NCI-H146 treated with DMSO at 0.1 percent for 48 hours (cell line): ENCODE data around the gene PTPRN2.
"Not testable (repeated sequence)": the region's sequence is repeated elsewhere in the genome, so short reads cannot be mapped to it uniquely, and the experiment has no call there.

Experiments
- DNase-seq: peaks from one replicate; lab custom pipeline; 2025; ENCODE audit not compliant: unreplicated experiment; lab: John Stamatoyannopoulos, UW

PTPRN2 gene

DNA sequence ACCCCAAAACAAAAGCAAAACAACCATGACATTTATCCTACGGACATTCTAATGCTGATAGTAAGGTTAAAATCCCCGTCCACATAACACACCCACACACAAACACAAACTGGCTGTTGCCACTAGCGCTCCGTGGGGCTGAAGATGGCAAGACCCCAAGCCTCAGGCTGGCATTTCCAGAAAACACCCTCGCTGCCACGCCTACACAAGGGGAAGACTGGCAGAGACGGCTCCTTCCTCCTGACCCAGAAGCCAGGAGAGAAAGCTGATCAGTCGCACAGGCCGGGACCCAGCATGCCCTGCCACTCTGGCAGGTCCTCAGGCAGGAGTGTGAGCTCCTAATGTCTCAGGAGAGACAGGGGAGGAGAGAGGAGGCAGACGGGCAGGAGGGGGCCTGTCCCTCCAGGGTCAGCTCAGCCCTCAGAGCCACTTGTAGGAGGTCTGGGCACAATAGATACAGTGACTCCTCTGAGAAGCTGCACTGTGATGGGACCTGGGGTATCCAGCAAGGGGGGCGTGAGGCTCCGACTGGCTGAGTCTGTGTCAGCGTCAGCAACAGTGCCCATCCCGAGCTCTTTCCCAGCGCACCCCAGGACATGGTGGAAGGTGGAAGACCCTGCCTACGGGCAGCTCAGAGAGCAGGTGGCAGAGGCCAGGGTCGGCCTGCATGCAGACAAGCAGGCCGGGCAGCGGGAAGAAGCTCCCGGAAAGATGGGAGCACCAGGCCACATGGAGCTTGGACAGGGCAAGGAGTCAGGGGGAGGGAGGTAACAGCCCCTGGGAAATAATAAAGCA, 326.9 kb downstream of the PTPRN2 start:
- DNase-seq = no peak

DNA sequence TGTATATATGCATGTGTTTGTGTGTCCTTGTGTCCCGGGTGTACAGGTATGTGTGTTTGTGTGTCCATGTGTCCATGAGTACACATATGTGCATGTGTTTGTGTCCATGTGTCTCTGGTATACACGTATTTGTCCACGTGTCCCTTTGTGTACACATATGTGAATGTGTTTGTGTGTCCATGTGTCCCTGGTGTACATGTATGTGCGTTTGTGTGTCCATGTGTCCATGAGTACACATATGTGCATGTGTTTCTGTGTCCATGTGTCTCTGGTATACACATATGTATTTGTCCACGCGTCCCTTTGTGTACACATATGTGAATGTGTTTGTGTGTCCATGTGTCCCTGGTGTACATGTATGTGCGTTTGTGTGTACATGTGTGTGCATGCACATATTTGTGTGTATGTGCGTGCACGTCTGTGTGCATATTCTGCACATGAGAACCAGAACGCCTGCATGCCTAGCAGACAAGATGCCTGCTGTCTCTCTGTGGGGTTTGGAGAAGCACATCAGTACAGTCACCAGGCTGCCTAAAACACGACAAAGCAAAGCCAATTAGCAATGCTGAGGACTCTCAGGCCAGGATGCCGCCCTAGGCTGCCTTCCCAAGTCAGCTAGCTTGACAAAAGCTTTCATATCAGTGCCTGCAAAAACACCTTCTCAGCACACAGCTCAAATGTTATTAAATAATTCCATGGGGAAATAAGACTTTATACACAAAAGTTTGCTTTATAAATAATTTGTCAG, 327.8 kb downstream of the PTPRN2 start:
- no peak for DNase-seq

DNA sequence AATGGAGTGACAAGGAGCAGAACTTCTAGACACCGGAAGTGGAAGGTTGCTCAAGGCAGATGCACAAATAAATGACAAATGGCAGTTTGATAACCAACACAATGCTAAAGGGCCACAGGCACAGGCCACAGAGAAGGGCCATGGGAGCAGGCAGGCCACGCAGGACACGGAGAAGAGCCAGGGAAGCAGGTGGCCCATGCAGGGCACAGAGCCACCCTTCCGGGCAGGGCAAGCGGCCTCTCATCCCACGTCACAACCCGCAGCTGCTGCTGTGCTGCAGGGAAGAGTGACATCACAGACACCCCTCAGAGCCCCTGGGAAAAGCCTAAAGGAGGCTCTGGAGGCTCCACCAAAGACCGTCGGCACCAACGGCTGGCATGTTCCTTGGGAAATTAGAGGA, 328.5 kb downstream of the PTPRN2 start:
- no peak for DNase-seq

DNA sequence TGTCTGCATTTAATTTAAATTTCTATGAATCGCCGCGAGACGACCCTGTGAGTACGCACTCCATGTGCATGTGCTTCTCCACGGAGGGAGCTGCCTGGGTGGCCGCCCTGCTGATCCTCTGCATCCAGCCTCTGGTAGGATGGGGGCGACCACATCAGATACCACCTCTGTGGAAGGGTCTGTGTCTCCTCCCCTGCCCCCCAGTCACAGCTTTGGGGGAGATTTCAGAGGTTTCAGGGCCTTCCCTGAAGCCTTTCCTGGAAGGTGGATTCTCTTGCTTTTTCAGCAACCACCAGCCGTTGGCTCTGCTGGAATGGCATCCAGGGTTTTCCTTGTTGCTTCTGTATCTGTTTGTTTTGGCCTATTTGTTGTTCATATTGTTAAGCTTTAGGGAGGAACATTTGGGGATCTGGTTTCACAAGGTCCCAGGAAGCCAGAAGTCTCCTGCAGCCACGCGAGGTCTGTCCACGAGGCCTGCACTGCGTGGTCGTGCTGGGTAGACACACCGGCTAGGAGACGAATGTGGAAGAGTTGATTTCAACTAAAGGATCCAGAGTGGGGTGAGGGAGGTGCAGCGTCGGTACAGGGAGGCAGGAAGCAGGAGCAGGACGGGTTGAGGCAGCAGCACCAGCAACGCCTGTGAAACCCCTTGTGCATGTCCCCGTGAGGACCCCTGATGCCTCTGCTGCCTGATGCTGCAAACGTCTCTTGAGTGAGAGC, 329.1 kb downstream of the PTPRN2 start:
- DNase-seq = no peak

DNA sequence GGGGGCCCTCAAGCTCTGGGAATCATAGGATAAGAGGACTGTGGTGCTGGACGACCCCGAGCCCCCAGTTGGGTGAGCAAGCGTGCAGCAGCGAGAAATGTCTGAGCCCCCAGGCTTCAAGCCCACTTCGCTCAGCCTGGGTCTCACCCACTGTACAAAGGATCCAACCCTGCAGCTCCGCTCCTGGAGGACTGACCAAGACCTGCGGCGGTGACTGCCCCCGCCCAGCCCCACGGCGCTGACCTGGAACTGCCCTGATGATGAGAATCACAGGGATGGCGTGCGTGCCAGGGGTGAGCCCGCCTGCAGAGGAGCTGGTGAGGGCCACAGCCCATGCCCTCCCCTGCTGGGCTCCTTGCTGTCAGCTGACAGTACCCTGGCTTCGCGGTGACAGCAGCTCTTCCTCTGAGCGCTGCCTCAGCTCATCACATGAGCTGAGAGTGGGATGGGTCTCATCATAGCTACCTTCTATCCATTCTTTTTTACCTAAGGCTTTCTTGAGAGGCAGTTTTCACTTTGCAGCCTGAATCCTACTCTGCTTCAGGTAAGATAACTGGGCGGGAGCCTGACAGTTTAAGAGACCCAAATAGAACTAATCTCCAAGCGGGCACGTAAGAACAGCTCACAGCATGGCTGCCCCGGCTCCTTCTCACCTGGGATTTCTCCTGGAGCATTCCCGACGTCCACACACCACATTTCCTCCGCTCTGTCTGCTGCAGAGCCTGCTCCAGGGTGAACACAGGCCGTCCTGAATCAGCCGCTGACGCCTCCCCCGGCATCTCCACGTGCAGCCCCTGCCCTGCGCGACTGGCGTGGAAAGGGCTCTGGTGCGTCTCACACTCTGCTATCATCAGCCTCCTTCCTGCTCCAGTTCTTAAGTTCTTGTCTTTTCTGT, 329.9 kb downstream of the PTPRN2 start:
- no peak for DNase-seq

DNA sequence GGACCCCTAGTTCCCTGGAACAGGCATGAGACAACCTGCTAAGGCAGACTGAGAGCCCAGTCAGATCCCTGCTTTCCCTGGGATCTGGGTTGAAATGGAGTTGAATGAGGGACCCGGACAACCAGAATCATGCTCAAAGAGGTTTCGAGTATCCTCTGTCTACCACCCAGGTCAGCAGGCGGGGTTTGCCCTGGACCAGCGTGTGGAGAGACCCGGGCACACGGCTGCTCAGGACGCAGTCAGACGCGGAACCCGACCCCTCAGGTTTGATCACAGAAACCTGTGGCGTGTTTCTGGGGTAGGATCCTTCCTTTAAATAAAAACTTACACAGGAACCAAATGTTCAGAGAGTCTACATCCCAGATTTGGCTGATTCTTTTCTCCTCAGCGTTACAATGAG, 330.6 kb downstream of the PTPRN2 start:
- DNase-seq = no peak

DNA sequence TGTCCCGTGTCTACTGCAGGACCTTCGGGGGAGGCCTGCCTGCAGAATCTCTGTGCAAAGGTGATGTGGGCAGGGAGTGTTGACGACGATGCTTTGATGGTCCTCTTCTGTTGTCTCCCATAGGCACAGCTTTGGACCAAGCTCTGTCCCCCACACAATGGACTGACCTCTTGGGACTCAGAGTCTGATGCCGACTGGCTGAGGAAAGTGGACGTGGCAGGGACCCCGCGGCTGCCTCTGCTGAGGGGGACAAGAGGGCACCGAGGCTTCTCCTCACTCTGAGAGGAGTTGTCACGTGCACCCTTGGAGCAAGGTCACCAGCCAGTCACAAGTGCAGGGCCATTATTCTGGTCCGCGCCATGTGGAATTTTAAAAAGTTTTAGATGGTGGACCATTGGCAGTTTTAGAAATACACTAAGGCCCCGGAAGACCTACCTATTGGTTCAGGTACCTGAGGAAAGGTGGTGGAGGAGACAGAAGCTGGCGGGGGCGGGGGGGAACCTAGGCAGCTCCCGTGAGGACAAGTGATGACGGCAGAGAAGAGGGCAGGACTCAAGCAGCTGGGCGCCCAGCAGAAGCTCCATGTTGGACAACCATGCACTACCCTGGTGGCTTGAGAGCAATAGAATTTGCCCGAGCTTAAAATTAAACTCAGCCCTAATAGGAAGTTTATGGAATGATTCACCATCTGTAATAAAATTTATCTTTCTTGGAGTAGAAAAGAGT, 331.4 kb downstream of the PTPRN2 start:
- no peak for DNase-seq

DNA sequence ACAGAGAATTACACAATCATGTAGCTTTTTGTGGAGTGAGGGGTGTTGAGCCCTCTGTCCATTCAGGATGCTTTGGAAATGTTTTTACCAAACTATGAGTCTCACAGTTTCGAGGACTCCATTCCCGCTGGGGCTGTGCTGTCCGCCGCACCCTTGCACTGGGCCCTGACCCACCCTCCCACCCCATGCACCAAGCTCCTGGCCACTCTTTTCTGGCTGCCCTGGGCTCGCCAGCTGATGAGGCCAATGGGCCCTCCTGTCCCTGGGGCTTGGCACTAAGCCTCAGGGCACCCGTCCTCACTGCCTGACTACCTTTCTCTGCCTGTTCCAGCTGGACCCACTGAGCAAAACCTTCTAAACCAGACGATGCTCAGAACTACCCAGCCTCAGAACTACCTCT, 332.1 kb downstream of the PTPRN2 start:
- no peak for DNase-seq

DNA sequence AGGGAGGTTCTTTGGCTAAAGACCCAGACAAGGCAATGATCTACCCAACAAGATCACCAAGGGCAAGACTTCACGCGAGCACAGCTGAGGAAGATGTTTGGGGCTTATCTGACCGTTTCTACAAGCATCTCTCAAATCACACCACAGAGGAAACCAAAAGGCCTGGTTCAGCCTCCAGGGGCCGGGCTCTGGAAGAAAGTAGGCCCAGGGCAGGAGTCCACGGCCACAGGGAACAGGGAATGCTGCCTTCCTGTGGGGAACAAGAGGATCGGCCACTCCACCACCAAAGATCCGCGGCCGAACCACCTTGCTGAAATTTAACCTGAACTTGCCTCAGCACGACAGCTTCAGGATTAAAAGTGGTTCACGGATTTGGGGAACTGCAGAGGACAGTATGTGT, 332.5 kb downstream of the PTPRN2 start:
- no peak for DNase-seq

DNA sequence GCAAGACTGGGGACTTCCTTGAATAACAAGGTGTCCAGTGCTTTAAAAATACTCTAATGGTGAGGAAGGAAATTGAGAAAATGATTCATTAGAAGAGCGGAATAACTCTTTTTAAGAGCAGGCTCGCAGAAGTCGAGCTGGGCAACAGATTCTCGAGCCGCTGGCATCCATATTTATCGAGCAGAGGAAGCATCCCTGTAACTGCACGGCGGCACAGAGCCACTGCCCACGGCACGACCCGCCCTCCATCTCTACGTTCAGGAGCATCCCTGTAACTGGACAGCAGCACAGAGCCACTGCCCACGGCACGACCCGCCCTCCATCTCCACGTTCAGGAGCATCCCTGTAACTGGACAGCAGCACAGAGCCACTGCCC, 334.0 kb downstream of the PTPRN2 start:
- not testable (repeated sequence) for DNase-seq

DNA sequence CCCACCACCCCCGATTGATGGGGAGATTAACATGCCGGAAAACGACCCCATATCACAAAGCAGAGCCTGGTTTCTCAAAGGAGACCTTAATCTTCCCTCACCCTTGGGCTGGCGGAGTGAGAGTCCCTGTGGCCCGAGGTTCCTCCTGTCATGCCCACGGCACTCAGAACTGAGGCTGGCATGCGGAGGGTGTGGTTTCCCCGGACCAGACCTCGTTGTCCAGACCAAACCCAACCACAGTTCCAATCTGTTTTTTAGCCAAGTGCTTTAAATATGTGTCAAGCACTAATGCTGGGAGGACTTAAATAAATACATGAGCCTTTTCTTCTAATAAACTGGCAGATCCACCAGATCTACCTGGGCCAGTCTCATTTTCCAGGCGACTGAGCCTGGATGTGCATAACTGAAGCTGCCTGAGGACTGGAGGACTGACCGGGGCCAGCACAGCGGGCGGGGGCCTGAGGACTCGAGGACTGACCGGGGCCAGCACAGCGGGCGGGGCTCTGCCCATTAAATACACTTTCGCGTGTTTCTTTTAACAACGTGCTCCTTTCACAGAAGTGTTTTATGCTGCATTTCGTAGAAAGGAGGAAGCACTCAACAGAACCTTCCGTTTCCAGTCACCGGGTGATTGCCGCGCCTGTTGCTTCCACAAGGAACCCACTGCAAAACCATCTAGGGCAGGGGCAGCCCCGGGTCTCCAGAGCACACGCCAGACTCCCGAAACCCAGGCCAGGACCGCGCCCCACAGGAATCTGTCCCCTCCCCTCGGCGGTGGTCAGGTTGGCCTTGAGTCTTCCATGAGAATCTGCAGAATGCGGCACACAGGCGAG, 334.6 kb downstream of the PTPRN2 start:
- no peak for DNase-seq

DNA sequence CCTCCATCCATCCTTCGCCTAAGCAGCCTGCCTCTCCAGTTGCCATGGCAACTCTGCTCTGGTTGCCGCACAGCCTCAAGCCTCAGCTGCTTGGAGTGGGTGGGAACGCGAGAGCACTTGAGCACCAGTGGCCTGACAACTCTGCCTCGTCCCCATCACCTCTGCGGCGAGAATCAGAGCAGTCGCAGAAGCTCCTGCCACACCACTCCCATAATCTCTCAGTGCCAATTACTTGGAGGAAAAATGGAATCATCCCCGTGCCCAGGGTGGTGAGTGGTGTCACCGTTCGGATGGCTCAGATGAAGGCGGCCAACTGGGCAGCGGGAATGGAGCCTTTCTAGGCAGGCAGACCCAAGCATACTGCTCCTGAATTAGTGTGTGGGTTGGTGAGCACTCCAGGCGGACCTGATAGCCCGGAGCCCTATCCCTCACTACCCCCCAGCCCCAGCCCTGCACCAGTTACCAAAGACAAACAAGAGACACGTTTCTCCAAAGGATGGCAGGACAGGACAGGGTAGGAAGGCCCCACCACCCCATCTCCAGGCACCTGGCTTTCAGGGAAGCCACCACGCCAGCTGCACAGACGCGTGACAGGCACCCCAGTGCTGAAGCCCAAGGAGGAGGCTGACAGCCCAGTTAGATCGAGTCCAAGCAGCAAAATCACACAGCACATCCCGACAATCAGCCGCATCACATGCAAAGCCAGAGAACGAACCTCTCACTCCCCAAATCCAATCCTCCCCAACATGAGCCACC, 335.4 kb downstream of the PTPRN2 start:
- no peak for DNase-seq

DNA sequence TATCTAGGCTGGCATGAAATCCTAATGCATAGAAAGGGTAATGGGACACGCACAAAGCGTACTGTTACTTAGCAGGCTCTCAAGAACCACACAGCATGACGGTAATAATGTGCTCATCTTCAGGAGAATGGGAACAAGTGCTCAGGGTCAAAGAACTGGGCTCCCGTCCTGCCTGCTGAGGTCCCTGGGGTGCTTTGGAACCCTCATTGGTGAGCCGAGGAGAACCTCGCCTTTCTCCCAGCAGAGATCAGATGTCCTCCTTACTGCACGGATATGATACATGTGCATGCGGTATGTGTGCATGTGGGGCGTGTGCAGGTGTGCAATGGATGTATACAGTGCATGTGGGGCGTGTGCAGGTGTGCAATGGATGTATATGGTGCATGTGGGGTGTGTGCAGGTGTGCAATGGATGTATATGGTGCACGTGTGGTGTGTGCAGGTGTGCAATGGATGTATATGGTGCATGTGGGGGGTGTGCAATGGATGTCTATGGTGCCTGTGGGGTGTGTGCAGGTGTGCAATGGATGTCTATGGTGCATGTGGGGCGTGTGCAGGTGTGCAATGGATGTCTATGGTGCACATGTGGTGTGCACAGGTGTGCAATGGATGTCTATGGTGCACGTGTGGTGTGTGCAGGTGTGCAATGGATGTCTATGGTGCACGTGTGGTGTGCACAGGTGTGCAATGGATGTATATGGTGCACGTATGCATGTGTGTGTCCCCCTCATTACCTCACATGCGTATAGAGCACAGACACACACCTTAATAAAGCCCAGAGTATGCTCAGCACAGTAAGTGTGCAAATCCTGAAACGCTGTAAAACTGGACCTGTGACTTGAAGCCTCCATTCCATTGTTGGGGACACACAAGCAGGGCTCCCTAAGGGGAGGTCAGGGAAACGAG, 336.3 kb downstream of the PTPRN2 start:
- DNase-seq = no peak

DNA sequence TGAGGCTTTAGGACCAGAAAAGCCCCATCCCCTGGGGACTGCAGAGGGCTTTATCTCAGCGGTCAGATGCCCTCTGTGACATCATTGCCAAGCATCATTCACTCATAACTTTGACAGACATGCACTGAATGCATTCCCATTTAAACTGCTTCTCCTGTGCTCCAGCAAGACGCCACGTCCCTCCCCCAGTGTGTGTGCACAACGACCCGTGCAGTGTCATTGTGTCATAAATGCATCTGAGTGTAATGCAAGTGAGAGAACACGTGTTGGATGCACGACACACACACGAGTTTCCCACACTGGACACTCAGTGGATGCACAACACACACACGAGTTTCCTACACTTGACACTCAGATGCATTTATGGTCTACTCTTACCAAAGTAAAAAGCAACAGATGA, 337.9 kb downstream of the PTPRN2 start:
- no peak for DNase-seq

DNA sequence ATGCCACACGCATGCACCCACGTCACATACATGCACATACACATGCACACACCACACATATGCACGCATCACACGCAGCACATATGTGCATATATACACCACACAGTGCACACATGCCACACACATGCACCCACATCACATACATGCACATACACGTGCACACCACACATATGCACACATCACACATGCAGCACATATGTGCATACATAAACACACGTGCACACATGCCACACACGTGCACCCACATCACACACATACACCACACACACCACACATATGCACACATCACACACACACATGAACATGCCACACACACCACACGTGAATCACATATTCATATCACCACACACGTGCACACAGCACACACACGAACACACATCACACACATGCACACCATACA, 338.8 kb downstream of the PTPRN2 start:
- DNase-seq = no peak

DNA sequence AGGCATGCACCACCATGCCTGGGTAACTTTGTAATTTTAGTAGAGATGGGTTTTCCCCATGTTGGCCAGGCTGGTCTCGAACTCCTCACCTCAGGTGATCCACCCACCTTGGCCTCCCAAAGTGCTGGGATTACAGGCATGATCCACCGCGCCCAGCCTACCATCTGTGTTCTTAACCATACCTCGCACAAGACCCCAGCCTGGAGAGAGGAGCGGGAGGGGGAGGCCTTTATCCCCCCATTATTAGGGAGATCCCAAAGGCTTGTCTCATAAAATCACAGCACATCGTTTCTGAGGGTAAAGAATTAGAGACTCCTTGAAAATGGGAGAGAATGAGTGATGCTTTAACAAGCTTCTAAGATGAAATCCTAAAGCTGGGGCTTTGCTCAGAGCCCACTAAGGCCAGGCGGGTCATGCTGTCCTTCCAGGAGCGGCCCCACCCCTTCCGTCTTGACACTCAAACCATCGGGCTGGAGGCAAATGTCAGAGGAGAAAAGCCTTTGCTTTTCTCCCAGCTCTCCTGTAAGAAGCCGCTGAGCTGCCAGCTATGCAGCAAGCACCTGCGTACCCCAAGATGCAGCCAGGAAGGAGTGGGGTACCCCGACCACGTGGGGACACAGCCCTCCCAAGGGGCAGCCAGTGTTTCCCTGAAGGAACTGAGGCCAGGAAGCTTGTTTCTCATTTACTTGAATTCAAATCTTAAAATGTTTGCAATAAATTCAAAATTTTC, 339.7 kb downstream of the PTPRN2 start:
- DNase-seq = no peak
